Measurements from ENCODE around the gene GABRB1.

GABRB1 gene

GRCh38 chr4:47391256-47391655 is 359.9 kb downstream of the GABRB1 start:
- Histone ChIP-seq H3K36me3 (ENCODE audit: insufficient read depth, low read length) (no peaks in the 10 kb centered on the region), H3K27me3 (ENCODE audit: insufficient read depth, low read length) (no peaks in the 10 kb centered on the region), H4K20me1 (ENCODE audit: insufficient read depth, low read length) (no peaks in the 10 kb centered on the region), H3K9me3 (ENCODE audit: low read length) (no peaks in the 10 kb centered on the region), H3K4me1 (ENCODE audit: insufficient read depth, low read length, severe bottlenecking) (no peaks in the 10 kb centered on the region), H3K4me3 (ENCODE audit: low read depth, low read length, poor library complexity, severe bottlenecking) (no peak overlapping the region), H3K9me2 (ENCODE audit: low read depth, low read length) (no peaks in the 10 kb centered on the region), H3K79me2 (ENCODE audit: insufficient read depth, low read length) (no peaks in the 10 kb centered on the region), H2AFZ (ENCODE audit: low read length) (no peak overlapping the region), H3K27ac (ENCODE audit: low read depth, low read length, poor library complexity, severe bottlenecking) (no peak overlapping the region), H3K9ac (ENCODE audit: low read length) (no peak overlapping the region), H3F3A (ENCODE audit: insufficient read depth, low read length) (no peaks in the 10 kb centered on the region), H3K4me2 (ENCODE audit: low read length) (no peak overlapping the region)
- TF ChIP-seq CTCF (IDR thresholded peaks at IDR 0.05; ENCODE audit: low read length) (no peak), EZH2 (IDR thresholded peaks at IDR 0.05; ENCODE audit: borderline replicate concordance, low read length) (no peak)

GRCh38 chr4:47406408-47406807 is 375.0 kb downstream of the GABRB1 start:
- Histone ChIP-seq H3K9me3 (ENCODE audit: low read length) (no peaks in the 10 kb centered on the region), H3F3A (ENCODE audit: insufficient read depth, low read length) (no peaks in the 10 kb centered on the region), H3K36me3 (ENCODE audit: insufficient read depth, low read length) (no peaks in the 10 kb centered on the region), H3K4me1 (ENCODE audit: insufficient read depth, low read length, severe bottlenecking) (no peaks in the 10 kb centered on the region), H4K20me1 (ENCODE audit: insufficient read depth, low read length) (no peaks in the 10 kb centered on the region), H3K9me2 (ENCODE audit: low read depth, low read length) (no peaks in the 10 kb centered on the region; the same call in 1 of the 2 replicates), H3K4me2 (ENCODE audit: low read length) (no peak overlapping the region), H3K79me2 (ENCODE audit: insufficient read depth, low read length) (no peaks in the 10 kb centered on the region), H3K27me3 (ENCODE audit: insufficient read depth, low read length) (no peaks in the 10 kb centered on the region), H2AFZ (ENCODE audit: low read length) (no peak overlapping the region), H3K4me3 (ENCODE audit: low read depth, low read length, poor library complexity, severe bottlenecking) (no peak overlapping the region), H3K9ac (ENCODE audit: low read length) (no peak overlapping the region), H3K27ac (ENCODE audit: low read depth, low read length, poor library complexity, severe bottlenecking) (no peak overlapping the region)
- TF ChIP-seq EZH2 (IDR thresholded peaks at IDR 0.05; ENCODE audit: borderline replicate concordance, low read length) (no peak), CTCF (IDR thresholded peaks at IDR 0.05; ENCODE audit: low read length) (no peak)

GRCh38 chr4:47410271-47410670 is 378.9 kb downstream of the GABRB1 start:
- H3K27ac ChIP-seq (ENCODE audit: low read depth, low read length, poor library complexity, severe bottlenecking): no peak overlapping the region
- H3K36me3 ChIP-seq (ENCODE audit: insufficient read depth, low read length): no peaks in the 10 kb centered on the region
- no peak overlapping the region for H3K9ac ChIP-seq (ENCODE audit: low read length)
- H3K4me2 ChIP-seq (ENCODE audit: low read length): no peak overlapping the region
- no peaks in the 10 kb centered on the region for H3F3A ChIP-seq (ENCODE audit: insufficient read depth, low read length)
- H3K27me3 ChIP-seq (ENCODE audit: insufficient read depth, low read length): no peaks in the 10 kb centered on the region
- no peaks in the 10 kb centered on the region for H4K20me1 ChIP-seq (ENCODE audit: insufficient read depth, low read length)
- H2AFZ ChIP-seq (ENCODE audit: low read length): no peak overlapping the region
- TF ChIP-seq EZH2 (IDR thresholded peaks at IDR 0.05; ENCODE audit: borderline replicate concordance, low read length): no peak
- no peak for TF ChIP-seq CTCF (IDR thresholded peaks at IDR 0.05; ENCODE audit: low read length)
- no peaks in the 10 kb centered on the region; the same call in 1 of the 2 replicates for H3K9me2 ChIP-seq (ENCODE audit: low read depth, low read length)
- no peaks in the 10 kb centered on the region for H3K9me3 ChIP-seq (ENCODE audit: low read length)
- H3K79me2 ChIP-seq (ENCODE audit: insufficient read depth, low read length): no peaks in the 10 kb centered on the region
- no peaks in the 10 kb centered on the region for H3K4me1 ChIP-seq (ENCODE audit: insufficient read depth, low read length, severe bottlenecking)
- H3K4me3 ChIP-seq (ENCODE audit: low read depth, low read length, poor library complexity, severe bottlenecking): no peak overlapping the region
